ENCODE data around the gene KDM3A.

KDM3A gene, protein sequence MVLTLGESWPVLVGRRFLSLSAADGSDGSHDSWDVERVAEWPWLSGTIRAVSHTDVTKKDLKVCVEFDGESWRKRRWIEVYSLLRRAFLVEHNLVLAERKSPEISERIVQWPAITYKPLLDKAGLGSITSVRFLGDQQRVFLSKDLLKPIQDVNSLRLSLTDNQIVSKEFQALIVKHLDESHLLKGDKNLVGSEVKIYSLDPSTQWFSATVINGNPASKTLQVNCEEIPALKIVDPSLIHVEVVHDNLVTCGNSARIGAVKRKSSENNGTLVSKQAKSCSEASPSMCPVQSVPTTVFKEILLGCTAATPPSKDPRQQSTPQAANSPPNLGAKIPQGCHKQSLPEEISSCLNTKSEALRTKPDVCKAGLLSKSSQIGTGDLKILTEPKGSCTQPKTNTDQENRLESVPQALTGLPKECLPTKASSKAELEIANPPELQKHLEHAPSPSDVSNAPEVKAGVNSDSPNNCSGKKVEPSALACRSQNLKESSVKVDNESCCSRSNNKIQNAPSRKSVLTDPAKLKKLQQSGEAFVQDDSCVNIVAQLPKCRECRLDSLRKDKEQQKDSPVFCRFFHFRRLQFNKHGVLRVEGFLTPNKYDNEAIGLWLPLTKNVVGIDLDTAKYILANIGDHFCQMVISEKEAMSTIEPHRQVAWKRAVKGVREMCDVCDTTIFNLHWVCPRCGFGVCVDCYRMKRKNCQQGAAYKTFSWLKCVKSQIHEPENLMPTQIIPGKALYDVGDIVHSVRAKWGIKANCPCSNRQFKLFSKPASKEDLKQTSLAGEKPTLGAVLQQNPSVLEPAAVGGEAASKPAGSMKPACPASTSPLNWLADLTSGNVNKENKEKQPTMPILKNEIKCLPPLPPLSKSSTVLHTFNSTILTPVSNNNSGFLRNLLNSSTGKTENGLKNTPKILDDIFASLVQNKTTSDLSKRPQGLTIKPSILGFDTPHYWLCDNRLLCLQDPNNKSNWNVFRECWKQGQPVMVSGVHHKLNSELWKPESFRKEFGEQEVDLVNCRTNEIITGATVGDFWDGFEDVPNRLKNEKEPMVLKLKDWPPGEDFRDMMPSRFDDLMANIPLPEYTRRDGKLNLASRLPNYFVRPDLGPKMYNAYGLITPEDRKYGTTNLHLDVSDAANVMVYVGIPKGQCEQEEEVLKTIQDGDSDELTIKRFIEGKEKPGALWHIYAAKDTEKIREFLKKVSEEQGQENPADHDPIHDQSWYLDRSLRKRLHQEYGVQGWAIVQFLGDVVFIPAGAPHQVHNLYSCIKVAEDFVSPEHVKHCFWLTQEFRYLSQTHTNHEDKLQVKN (N-terminal part only)

DNA sequence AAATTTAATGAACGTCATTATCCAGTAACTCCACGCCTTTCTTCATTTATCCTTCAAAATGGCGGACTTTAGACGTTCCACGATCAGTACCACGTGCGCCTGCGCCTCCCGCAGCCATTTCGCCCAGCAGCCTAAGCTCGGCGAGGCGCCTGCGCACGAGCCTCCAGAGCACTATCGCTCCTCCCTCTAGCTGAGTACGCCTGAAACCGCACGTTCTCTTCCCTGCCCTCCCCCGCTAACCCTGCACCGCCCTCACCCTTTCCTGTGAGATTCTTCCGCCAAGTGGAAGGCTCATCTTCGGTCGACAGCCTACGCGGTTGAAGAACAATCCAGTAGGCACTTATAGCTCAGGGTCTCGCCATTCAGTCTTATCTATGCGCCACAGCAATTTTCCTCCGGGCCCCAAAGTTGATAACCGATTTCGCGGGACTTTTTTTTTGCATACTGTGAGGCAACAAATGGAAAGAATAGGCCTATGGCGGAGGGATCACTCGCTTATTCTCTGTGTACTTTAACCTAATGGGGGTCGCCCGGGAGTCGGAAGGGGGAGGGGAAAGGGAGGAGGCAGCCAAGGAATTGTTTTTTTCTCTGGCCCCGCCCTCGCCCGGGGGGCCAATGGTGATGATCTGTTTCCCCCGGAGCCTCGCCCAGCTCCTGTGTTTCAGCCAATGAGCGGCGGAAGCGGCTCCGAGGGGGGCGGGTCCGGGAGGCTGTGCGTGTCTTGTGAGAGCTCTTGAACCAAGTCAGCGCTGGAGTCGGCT is at the start of gene KDM3A:
Gene KDM3A (plus strand): TSS at position 741 of the 761 bp plus-strand sequence. CDS start 677 bp downstream, outside the sequence.
- Mint-ChIP-seq H3K4me1 (ENCODE audit: low read depth) (peaks cover 49% of the 10 kb centered on the region), H3K36me3 (ENCODE audit: low read depth) (peaks cover 55% of the 10 kb centered on the region), H3K4me3 (peak within 1 kb of the TSS; percentile 93), H3K9me3 (peaks cover 22% of the 10 kb centered on the region), H3K27me3 (peaks cover 3% of the 10 kb centered on the region), H3K27ac (peak within 1 kb of the TSS; percentile 100)

DNA sequence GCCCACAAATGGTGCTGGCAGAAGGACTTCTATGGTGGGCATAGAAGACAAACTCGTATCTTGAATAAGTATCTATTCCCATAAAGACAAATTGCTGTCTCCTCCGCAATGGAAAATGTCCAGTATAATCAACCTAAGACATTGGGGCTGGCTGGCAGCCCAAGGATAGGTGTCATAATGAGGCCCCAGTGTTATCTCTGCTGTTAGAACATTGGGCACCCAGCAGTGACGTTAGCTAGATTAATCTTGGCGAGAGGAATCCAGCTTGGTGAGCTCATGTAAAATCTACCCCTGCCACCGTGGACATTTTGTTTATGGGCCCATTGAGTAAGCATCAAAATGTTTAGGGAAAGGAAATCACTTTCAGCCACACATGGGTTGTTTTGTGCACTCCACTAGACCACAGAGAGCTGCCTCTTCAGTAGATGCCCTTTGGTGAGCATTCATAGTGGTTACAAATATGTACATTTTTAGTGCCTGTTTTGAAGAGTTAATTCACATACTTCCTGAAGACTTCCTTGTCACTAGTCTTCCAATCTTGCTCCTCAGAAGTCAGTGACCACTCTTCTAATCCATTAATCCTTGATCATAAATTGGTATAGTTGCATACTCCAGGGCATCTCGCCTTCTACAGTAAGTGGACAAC is 48.2 kb upstream of the KDM3A start:
- H3K9me3 Mint-ChIP-seq: peaks cover 9% of the 10 kb centered on the region
- no peak overlapping the region for H3K4me3 Mint-ChIP-seq
- no peaks in the 10 kb centered on the region for H3K27me3 Mint-ChIP-seq
- H3K4me1 Mint-ChIP-seq (ENCODE audit: low read depth): peaks cover 15% of the 10 kb centered on the region
- no peak overlapping the region for H3K27ac Mint-ChIP-seq
- H3K36me3 Mint-ChIP-seq (ENCODE audit: low read depth): no peaks in the 10 kb centered on the region

DNA sequence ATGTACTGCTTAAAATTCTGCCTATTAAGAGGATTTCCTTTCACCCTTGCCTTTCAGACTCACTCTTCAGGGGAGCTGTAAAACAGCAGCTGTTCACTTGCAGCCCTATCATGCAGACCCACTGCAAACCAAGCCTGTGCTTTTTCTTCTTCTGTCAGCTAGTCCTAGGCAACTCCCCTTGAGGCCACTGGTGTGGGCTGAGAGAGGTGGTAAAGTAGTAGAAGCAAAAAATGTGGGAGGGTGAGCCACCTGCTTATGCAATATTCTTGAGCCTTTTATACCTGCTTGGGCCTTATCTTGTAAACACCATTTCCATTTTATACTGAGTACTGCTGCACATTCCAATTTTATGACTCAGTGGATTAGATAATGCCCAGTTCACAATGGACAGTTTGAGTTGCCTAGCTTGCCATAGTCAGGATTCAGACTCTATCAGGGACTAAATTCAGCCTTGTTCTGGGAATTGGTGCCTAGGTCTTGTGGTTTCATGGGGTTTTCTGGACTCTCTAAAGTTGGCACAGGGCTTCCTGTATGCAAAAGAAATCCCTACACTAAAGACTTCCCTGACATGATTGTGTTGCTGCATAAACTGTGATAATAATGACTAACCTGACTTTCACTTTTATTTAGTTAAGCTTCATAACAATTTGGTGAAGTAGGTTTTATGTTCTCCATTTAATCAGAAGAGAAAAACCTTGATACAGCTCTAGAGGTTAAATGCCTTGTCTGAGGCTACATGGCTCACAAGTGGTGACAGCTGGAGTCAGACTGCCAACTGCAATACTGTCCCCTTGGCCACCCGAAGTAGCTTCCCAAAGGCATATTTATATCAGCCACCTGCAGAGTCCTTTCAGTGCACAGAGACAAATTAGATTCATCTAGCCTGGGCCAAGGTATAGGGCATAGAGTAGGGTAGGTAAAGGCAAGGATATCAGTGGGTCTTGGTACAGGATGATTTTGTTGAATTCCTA is 47.4 kb upstream of the KDM3A start:
- H3K27ac Mint-ChIP-seq: no peak overlapping the region
- H3K36me3 Mint-ChIP-seq (ENCODE audit: low read depth): no peaks in the 10 kb centered on the region
- no peaks in the 10 kb centered on the region for H3K27me3 Mint-ChIP-seq
- peaks cover 9% of the 10 kb centered on the region for H3K9me3 Mint-ChIP-seq
- H3K4me3 Mint-ChIP-seq: no peak overlapping the region
- peaks cover 15% of the 10 kb centered on the region for H3K4me1 Mint-ChIP-seq (ENCODE audit: low read depth)

DNA sequence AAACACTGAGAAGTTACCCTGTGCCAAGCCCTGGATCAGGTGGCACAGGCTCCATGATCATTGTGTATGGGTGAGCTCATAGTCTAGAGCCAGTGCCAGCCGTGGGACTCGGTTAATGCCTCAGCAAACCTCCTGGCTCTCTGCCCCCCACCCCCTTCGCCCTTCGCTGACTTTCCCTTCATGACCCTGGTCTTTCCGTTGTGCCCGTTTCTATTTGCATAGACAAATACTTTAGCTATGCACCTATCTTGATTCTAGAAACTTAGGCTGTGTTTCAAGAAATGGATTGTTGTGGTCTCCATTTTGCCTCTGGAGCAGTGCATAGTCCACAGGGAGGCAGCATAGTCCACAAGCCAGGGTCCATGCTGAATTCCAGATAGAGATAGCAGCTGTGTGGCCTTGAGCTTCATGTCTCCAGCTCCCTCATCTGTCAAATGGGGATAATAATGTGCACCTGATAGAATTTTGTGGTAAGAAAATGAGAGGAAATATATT is 44.8 kb upstream of the KDM3A start:
- H3K27me3 Mint-ChIP-seq: peaks cover 2% of the 10 kb centered on the region
- peaks cover 5% of the 10 kb centered on the region for H3K9me3 Mint-ChIP-seq
- H3K4me3 Mint-ChIP-seq: no peak overlapping the region
- H3K27ac Mint-ChIP-seq: no peak overlapping the region
- H3K36me3 Mint-ChIP-seq (ENCODE audit: low read depth): no peaks in the 10 kb centered on the region
- peaks cover 15% of the 10 kb centered on the region for H3K4me1 Mint-ChIP-seq (ENCODE audit: low read depth)

DNA sequence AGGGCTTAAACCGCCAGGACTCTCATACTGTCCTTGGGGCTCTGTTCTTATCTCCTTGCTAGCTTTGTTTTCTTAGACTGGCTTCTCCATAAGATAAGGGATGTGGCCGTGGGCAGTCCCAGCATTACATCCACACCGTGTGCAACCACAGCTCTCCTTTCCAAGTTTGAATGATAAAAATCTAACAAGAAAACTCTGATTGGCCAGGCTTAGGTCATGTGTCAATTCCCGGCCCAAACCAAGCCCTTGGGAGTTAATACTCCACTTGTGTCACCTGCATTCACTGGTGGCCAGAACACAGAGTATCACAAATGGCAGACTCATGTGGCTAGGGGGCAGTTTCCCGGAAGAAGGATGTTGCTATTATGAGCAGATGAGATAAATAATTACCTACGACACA is 43.2 kb upstream of the KDM3A start:
- no peaks in the 10 kb centered on the region for H3K36me3 Mint-ChIP-seq (ENCODE audit: low read depth)
- H3K27me3 Mint-ChIP-seq: peaks cover 2% of the 10 kb centered on the region
- H3K4me1 Mint-ChIP-seq (ENCODE audit: low read depth): peaks cover 13% of the 10 kb centered on the region
- H3K4me3 Mint-ChIP-seq: no peak overlapping the region
- no peak overlapping the region for H3K27ac Mint-ChIP-seq
- H3K9me3 Mint-ChIP-seq: no peaks in the 10 kb centered on the region

DNA sequence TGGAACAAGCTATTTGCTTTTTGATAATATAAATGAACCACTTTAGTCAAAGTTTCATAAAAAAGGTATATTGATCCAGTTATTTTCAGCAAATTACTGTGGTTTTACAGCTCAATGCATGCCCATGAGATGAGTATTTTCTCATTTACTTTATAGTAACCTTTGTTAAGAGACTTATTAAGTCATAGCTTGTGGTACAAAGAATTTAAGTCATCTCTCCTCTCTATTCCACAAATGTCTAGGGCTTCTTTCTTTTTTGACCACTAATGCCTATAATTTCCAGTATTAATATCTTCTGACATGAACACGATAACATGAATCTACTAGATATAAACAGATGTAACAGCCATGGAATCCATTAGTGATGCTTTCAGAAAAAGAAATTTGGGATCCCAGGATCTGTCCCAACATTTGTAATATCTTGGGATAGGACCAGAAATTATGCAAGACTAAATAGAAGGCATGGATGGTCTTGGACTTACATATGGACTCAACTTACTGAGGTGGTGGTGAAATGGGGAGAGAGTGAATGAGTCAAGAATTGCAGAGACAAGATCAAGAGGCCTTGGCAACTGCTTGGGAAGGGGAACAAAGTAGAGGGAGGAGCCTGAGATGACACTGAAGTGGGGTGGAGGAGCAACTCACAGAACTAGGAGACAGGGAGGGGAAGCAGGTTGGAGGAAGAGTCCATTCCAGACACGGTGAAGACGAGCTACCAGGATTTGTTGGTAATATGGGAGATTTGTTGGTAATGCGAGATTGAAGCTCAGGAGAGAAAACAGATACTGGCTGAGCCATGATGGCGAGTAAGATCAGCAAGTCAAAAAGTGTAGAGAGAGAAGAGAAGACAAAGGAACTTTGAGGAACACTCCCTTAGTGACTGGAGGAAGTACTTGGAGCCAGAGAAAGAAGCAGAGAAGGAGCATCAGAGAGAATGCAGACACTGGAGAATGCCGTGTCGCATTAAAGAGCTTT is 42.4 kb upstream of the KDM3A start:
- no peak overlapping the region for H3K27ac Mint-ChIP-seq
- no peaks in the 10 kb centered on the region for H3K9me3 Mint-ChIP-seq
- peaks cover 5% of the 10 kb centered on the region for H3K4me1 Mint-ChIP-seq (ENCODE audit: low read depth)
- peaks cover 2% of the 10 kb centered on the region for H3K27me3 Mint-ChIP-seq
- no peak overlapping the region for H3K4me3 Mint-ChIP-seq
- no peaks in the 10 kb centered on the region for H3K36me3 Mint-ChIP-seq (ENCODE audit: low read depth)

DNA sequence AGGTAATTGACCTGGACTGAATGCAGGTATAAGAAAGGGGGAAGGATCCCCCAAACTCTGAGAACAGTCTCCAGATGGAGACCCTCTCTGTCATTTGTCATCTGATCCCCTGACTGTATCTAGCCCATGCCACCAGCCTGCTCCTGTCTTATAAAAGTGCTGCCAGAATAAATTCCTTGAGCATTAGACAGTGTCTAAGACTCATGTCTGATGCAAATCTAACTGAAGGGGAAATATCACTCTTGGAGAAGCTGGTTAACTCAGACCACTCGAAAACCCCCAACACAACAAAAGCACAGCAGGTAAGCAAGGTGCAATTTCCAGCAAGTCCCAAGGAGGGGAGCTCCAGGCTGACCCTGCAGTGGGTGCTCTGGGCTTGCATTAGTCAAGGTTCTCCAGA is 40.9 kb upstream of the KDM3A start:
- Mint-ChIP-seq H3K4me1 (ENCODE audit: low read depth) (no peaks in the 10 kb centered on the region), H3K4me3 (no peak overlapping the region), H3K27me3 (peaks cover 2% of the 10 kb centered on the region), H3K36me3 (ENCODE audit: low read depth) (no peaks in the 10 kb centered on the region), H3K9me3 (no peaks in the 10 kb centered on the region), H3K27ac (no peak overlapping the region)

DNA sequence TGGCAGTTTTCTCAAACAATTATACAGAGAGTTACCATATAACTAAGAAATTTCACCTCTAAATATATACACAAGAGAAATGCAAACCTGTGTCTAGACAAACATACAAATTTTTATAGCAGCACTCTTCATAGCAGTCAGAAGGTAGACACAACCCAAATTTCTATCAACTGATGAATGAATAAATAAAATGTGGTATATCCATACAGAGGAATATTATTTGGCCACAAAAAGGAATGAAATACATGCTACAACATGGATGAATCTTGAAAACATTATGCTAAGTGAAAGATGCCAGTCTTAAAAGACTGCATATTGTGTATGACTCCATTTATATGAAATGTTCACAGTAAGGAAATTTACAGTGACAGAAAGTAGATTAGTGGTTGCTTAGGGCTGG is 30.6 kb upstream of the KDM3A start:
- H3K27me3 Mint-ChIP-seq: peaks cover 29% of the 10 kb centered on the region
- H3K27ac Mint-ChIP-seq: no peak overlapping the region
- H3K9me3 Mint-ChIP-seq: peaks cover 13% of the 10 kb centered on the region
- H3K4me1 Mint-ChIP-seq (ENCODE audit: low read depth): peaks cover under 1% of the 10 kb centered on the region
- no peak overlapping the region for H3K4me3 Mint-ChIP-seq
- H3K36me3 Mint-ChIP-seq (ENCODE audit: low read depth): peaks cover 4% of the 10 kb centered on the region

DNA sequence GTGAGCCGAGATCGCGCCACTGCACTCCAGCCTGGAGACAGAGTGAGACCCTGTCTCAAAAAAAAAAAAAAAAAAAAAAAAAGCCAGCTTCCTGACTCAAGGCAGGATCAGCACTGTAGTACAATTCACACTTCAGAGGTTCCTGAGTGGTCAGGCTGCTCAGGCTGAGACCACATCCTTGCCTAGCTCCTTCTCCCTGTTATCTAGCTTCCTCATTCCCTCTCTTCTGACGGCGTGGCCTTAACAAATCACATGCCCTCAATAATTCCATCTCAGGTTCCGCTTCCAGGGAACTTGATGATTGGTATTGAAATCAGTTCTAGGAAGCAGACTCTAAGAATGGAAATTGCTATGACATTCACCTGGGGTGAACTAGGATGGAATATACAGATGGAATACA is 29.8 kb upstream of the KDM3A start:
- Mint-ChIP-seq H3K27me3 (peaks cover 31% of the 10 kb centered on the region), H3K36me3 (ENCODE audit: low read depth) (peaks cover 4% of the 10 kb centered on the region), H3K9me3 (peaks cover 10% of the 10 kb centered on the region), H3K27ac (no peak overlapping the region), H3K4me3 (no peak overlapping the region), H3K4me1 (ENCODE audit: low read depth) (peaks cover 3% of the 10 kb centered on the region)

DNA sequence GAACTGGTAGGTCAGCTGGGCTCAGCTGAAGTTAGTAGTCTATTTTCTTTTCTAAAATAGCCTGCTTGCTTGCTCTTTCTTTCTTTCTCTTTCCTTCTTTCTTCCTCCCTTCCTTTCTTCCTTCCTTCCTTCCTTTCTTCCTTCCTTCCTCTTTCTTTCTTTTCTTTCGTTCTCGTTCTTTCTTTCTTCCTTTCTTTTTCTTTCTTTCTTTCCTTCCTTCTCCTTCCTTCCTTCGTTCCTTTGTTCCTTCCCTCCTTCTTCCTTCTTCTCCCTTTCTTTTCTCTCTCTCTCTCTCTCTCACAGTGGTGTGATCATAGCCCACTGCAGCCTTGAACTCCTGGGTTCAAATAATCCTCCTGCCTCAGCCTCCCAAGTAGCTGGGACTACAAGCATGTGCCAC is 29.2 kb upstream of the KDM3A start:
- H3K27ac Mint-ChIP-seq: no peak overlapping the region
- no peak overlapping the region for H3K4me3 Mint-ChIP-seq
- H3K27me3 Mint-ChIP-seq: peaks cover 31% of the 10 kb centered on the region
- peaks cover 3% of the 10 kb centered on the region for H3K4me1 Mint-ChIP-seq (ENCODE audit: low read depth)
- peaks cover 10% of the 10 kb centered on the region for H3K9me3 Mint-ChIP-seq
- peaks cover 4% of the 10 kb centered on the region for H3K36me3 Mint-ChIP-seq (ENCODE audit: low read depth)

DNA sequence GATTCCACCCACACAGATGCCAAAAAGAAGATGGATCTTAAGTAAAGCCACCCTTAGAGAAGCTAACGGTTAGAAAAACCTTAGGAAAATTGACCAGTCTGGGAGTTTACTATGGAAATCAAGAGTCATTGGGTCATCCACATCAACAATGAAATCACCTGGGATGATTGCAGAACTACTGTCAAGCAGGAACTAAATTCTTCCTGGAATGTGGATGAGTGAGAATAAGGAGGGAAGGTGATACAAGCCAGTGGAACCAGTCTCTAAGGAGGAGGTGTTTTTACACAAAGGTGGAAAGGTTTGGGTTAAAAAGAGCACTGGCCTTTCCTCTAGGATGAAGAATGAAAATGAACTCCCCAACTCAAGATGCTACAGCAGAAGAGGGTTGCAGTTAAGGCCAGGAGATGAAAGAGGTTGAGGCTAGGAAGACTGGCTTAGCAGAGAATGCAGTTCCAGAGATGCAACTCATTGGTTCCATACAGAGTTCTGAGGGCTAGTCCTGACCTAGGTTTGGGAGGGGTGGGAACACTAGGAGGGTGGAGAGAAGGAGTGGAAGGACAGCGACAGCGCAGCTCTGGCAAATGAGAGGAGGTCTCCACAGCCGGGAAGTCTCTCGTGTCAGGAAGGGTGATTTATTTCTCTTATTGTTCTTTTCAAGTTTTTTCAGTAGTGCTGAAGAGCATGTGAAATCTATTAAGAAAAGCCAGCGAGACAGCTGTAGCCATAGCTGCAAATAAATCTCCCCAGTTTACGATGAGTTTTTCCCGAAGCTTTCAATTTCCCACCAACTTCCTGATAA is 27.7 kb upstream of the KDM3A start:
- Mint-ChIP-seq H3K4me3 (no peak overlapping the region), H3K27me3 (peaks cover 31% of the 10 kb centered on the region)

More for the DNA sequence above, 27.7 kb upstream of the KDM3A start:
- H3K36me3 Mint-ChIP-seq (ENCODE audit: low read depth): peaks cover 4% of the 10 kb centered on the region
- H3K27ac Mint-ChIP-seq: no peak overlapping the region
- H3K4me1 Mint-ChIP-seq (ENCODE audit: low read depth): peaks cover 3% of the 10 kb centered on the region
- H3K9me3 Mint-ChIP-seq: peaks cover 10% of the 10 kb centered on the region

Data from stimulated activated naive CD8-positive, alpha-beta T cell treated with anti-CD3 and anti-CD28 coated beads, Interleukin-15, Interleukin-2, amounts not matched to agents 100 ng/mL and 50 ng/mL, for 24 hours (primary cell).